Measurements from ENCODE around the gene RBL1.

GRCh38 chr20:36984257-36984638 lies 111.5 kb downstream of the RBL1 start:
- TF ChIP-seq CTCF (IDR thresholded peaks at IDR 0.05; ENCODE audit: insufficient read depth, low read depth, low read length): no peak
- no peak for TF ChIP-seq EZH2 (IDR thresholded peaks at IDR 0.05; ENCODE audit: insufficient read depth, low read length)

Measured in astrocyte (in vitro differentiated cells and primary cell).